GM10248 (cell line): ENCODE measurements around the gene MIEF2.

Experiments used
- CTCF ChIA-PET: fragments of 300-600 bp; sonication (Branson Sonifier 250); formaldehyde crosslinking; extraction: SDS; loops from one replicate; lab custom pipeline; 2021; ENCODE audit warnings: antibody characterized with exemption; lab: Yijun Ruan, JAX
- POLR2A ChIA-PET: fragments of 350-650 bp; sonication (Branson Sonifier 250); formaldehyde crosslinking; extraction: SDS; loops from one replicate; lab custom pipeline; 2020; ENCODE audit warnings: antibody characterized with exemption; lab: Yijun Ruan, JAX
- DNase-seq: peaks from one replicate; pipeline ENCODE4 v3.0.0; 2012; ENCODE audit errors: extremely low spot score
- CTCF ChIP-seq: IDR thresholded peaks from 2 replicates; pipeline ENCODE4 v1.5.1; 2012; ENCODE audit warnings: mild to moderate bottlenecking, low read depth; ENCODE audit errors: extremely low read depth, missing control alignments, control extremely low read depth

The MIEF2 gene

GRCh38 chr17:18224387-18225120, 35.9 kb upstream of the MIEF2 start:
- CTCF ChIA-PET = interaction anchor here (1.0 to 1.6 kb wide), 4 partner anchors 9 to 402 kb away, joined by 3 to 4 read pairs (median 3); no protein-coding TSS in a partner anchor
- POLR2A ChIA-PET = no interaction called here
- DNase-seq = no peak
- no peak for TF ChIP-seq CTCF

- POLR2A ChIA-PET = interaction anchor here (0.6 kb wide), 1 partner anchor 10 kb away, joined by 3 read pairs; no protein-coding TSS in a partner anchor
- TF ChIP-seq CTCF = no peak
These were observed 35.3 kb upstream of the MIEF2 start, which contains the start of gene LLGL1 for GRCh38 chr17:18225121-18225641. TSS of gene LLGL1 (plus strand) at chr17:18225635. CDS start at chr17:18225683, 48 bp downstream.

GRCh38 chr17:18225642-18226283, 34.7 kb upstream of the MIEF2 start:
- ChIA-PET POLR2A (interaction anchor here (0.6 kb wide), 1 partner anchor 10 kb away, joined by 3 read pairs; no protein-coding TSS in a partner anchor), CTCF (interaction anchor here (1.6 kb wide), 1 partner anchor 22 kb away, joined by 4 read pairs; no protein-coding TSS in a partner anchor)
- no peak for TF ChIP-seq CTCF
- DNase-seq = no peak

More at GRCh38 chr17:18225121-18225641, 35.3 kb upstream of the MIEF2 start, which contains the start of gene LLGL1:
- CTCF ChIA-PET = interaction anchor here (1.0 to 1.1 kb wide), 2 partner anchors 10 to 401 kb away, joined by 3 read pairs; no protein-coding TSS in a partner anchor
- DNase-seq = peak; percentile 99

GRCh38 chr17:18226284-18226945, 34.0 kb upstream of the MIEF2 start:
- DNase-seq = no peak
- POLR2A ChIA-PET = no interaction called here
- TF ChIP-seq CTCF = no peak
- CTCF ChIA-PET = interaction anchor here (1.3 to 1.6 kb wide), 2 partner anchors 21 to 23 kb away, joined by 3 to 4 read pairs; no protein-coding TSS in a partner anchor

GRCh38 chr17:18227635-18228034, 32.8 kb upstream of the MIEF2 start:
- POLR2A ChIA-PET = no interaction called here
- CTCF ChIA-PET = interaction anchor here (0.9 to 1.6 kb wide), 3 partner anchors 20 to 22 kb away, joined by 3 to 4 read pairs (median 3); no protein-coding TSS in a partner anchor
- TF ChIP-seq CTCF = no peak
- DNase-seq = no peak
